ENCODE results near the gene TPP2.

DNA sequence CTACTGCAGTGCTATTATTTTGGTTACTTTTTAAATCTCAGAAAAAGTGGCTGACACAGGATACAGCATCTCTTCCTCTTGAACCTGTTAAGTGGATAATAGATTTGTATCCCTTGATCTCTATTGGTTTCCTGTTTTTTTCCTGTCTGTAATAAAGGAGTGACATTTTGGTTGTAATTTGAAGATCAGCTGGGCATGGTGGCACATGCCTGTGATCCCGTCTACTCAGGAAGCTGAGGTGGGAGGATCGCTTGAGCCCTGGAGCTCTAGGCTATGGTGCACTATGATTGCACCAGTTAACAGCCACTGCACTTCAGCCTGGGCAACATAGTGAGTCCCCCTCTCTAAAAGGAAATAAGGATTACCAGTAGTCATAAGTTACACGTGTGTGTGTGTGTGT lies 51.3 kb downstream of the TPP2 start:
- TF ChIP-seq YY1 (IDR thresholded peaks at IDR 0.05; ENCODE audit: low read depth): no peak
- TF ChIP-seq TCF12 (IDR thresholded peaks at IDR 0.05; ENCODE audit: low read depth): no peak

All from Ishikawa (cell line).